Measurements from ENCODE around the gene GABRB1.

Gene GABRB1

DNA sequence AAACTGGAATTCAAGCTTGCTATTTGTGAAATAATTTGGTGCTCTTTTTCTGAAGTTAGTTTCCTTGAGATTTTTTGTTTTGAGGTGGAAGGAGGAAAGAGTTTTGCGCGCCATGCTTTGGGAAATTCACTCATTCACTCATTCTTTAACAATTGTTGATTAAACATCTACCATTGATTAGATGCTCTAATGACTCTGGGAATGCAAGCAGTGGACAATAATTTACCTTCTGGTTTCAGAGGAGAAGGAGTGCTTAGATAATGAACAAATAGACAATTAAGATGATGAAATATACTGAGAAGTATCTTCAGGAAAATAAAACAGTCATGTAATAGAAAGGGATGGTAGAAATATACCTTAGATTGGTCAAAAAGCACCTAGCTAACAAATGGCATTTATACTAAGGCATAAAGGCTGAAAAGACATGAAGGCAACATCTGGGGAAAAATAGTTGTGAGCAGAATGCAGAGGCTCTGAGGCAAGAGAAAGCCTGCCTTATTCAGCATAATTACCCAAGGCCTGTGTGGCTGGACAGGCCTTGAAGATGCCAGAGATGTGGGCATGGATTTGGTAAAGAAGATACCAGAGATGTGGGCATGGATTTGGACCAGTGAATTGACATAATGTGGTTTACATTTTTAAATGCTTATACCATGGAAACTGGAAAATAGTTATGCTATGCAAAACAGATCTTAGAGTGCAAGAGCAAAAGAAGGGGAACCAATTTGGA, 434.9 kb downstream of the GABRB1 start:
- TF ChIP-seq ZNF565 (CRISPR knock-in tag; conservative IDR thresholded peaks at IDR 0.05; ENCODE audit: low read depth) = no peak
- no peak for TF ChIP-seq ISL1 (CRISPR knock-in tag; IDR thresholded peaks at IDR 0.05)
- ATAC-seq = no peak

DNA sequence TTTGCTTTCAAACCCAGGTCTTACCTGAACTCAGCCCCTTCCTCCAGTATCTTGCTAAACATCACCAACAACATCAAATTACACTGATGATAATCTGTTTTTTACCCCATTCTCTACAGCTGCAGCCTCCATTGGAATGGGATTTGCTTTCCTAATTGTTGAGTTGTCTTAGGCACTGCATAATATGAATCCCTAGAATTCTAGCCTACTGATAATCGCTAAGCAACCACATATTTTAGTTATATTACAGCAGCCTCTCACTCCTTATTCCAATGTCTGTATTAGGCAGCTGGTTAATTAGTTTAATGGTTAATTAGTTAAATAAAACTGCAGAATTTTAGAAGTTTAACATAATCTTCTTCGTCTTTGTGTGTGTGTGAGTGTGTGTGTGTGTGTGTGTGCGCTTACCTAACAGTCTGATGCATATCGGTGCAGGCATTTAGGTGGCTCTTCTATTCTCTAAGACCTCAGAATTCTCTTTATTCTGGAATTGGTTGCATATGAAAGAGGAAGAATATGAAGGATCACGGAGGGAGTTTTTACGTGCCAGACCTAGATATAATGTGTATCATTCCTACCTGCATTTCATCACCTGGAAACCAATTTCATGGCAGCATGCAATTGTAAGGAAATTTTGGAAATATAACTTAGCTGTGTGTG, 437.5 kb downstream of the GABRB1 start:
- peak; percentile 46 for TF ChIP-seq ISL1 (CRISPR knock-in tag; IDR thresholded peaks at IDR 0.05)
- TF ChIP-seq, protein P1, sequence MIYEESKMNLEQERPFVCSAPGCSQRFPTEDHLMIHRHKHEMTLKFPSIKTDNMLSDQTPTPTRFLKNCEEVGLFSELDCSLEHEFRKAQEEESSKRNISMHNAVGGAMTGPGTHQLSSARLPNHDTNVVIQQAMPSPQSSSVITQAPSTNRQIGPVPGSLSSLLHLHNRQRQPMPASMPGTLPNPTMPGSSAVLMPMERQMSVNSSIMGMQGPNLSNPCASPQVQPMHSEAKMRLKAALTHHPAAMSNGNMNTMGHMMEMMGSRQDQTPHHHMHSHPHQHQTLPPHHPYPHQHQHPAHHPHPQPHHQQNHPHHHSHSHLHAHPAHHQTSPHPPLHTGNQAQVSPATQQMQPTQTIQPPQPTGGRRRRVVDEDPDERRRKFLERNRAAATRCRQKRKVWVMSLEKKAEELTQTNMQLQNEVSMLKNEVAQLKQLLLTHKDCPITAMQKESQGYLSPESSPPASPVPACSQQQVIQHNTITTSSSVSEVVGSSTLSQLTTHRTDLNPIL (CRISPR knock-in tag; IDR thresholded peaks at IDR 0.05; ENCODE audit: low read depth) = no peak
- ATAC-seq = peak; percentile 69

DNA sequence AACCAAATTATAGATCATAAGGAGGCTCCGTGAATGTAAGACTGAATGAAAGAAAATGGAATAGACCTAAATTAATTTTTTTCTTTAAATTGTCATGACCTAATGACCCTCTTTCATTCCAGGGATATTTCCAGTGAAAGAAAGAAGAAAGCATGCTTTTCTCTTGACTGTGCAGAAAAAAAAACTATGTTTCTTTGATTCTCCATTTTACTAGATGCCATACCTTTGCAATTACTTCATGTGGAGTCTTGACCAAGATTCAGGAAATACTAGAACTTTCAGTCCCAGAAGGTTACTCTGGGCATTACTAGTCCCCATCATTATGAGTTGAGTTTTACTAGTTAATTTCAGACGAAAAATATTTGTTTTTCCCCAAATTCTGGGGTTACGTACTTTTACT, 438.6 kb downstream of the GABRB1 start:
- TF ChIP-seq, protein P2, sequence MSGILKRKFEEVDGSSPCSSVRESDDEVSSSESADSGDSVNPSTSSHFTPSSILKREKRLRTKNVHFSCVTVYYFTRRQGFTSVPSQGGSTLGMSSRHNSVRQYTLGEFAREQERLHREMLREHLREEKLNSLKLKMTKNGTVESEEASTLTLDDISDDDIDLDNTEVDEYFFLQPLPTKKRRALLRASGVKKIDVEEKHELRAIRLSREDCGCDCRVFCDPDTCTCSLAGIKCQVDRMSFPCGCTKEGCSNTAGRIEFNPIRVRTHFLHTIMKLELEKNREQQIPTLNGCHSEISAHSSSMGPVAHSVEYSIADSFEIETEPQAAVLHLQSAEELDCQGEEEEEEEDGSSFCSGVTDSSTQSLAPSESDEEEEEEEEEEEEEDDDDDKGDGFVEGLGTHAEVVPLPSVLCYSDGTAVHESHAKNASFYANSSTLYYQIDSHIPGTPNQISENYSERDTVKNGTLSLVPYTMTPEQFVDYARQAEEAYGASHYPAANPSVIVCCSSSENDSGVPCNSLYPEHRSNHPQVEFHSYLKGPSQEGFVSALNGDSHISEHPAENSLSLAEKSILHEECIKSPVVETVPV (CRISPR knock-in tag; IDR thresholded peaks at IDR 0.05) = no peak
- TF ChIP-seq TOX (CRISPR knock-in tag; IDR thresholded peaks at IDR 0.05; ENCODE audit: borderline replicate concordance) (no peak), ZNF565 (CRISPR knock-in tag; conservative IDR thresholded peaks at IDR 0.05; ENCODE audit: low read depth) (no peak), ARNTL (CRISPR knock-in tag; IDR thresholded peaks at IDR 0.05; ENCODE audit: borderline replicate concordance, low read depth) (no peak), BACH2 (CRISPR knock-in tag; IDR thresholded peaks at IDR 0.05; ENCODE audit: borderline replicate concordance) (no peak), SNAI2 (CRISPR knock-in tag; IDR thresholded peaks at IDR 0.05) (no peak), ZNF70 (CRISPR knock-in tag; IDR thresholded peaks at IDR 0.05) (no peak), ZC3H10 (CRISPR knock-in tag; IDR thresholded peaks at IDR 0.05) (no peak), ZFP3 (CRISPR knock-in tag; IDR thresholded peaks at IDR 0.05) (no peak), ZFP30 (CRISPR knock-in tag; IDR thresholded peaks at IDR 0.05) (no peak), ISL1 (CRISPR knock-in tag; IDR thresholded peaks at IDR 0.05) (no peak), RARB (CRISPR knock-in tag; IDR thresholded peaks at IDR 0.05) (no peak), OSR1 (CRISPR knock-in tag; IDR thresholded peaks at IDR 0.05) (no peak), CSDC2 (CRISPR knock-in tag; IDR thresholded peaks at IDR 0.05) (no peak)
- TF ChIP-seq, protein P1 (CRISPR knock-in tag; IDR thresholded peaks at IDR 0.05; ENCODE audit: low read depth) = no peak
- TF ChIP-seq, protein P3, sequence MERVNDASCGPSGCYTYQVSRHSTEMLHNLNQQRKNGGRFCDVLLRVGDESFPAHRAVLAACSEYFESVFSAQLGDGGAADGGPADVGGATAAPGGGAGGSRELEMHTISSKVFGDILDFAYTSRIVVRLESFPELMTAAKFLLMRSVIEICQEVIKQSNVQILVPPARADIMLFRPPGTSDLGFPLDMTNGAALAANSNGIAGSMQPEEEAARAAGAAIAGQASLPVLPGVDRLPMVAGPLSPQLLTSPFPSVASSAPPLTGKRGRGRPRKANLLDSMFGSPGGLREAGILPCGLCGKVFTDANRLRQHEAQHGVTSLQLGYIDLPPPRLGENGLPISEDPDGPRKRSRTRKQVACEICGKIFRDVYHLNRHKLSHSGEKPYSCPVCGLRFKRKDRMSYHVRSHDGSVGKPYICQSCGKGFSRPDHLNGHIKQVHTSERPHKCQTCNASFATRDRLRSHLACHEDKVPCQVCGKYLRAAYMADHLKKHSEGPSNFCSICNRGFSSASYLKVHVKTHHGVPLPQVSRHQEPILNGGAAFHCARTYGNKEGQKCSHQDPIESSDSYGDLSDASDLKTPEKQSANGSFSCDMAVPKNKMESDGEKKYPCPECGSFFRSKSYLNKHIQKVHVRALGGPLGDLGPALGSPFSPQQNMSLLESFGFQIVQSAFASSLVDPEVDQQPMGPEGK (CRISPR knock-in tag; IDR thresholded peaks at IDR 0.05; ENCODE audit: borderline replicate concordance) = no peak
- peak; percentile 78 for ATAC-seq

DNA sequence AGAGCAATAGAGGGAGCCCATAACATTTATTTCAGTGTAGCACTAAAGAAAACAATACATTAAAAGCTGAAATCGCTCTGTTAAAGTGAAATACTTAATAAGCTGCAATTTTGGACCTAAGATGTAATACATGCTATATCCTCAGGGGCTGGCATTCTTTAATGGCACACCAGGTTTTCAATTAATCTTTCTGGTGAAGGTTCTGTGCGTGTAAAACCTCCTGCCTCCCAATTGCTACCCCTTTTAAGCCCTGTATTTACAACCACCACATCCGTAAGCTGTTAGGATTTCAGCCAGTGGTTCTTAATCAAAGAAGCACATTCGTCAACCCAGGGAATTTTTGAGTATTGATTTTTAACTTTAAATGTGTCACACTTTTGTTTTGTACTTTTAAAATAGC, 439.7 kb downstream of the GABRB1 start:
- TF ChIP-seq TCF4 (CRISPR knock-in tag; IDR thresholded peaks at IDR 0.05; ENCODE audit: borderline replicate concordance) (no peak), TOX (CRISPR knock-in tag; IDR thresholded peaks at IDR 0.05; ENCODE audit: borderline replicate concordance) (no peak), ZFP30 (CRISPR knock-in tag; IDR thresholded peaks at IDR 0.05) (no peak), ESRRG (CRISPR knock-in tag; IDR thresholded peaks at IDR 0.05) (no peak)
- TF ChIP-seq, protein P4, sequence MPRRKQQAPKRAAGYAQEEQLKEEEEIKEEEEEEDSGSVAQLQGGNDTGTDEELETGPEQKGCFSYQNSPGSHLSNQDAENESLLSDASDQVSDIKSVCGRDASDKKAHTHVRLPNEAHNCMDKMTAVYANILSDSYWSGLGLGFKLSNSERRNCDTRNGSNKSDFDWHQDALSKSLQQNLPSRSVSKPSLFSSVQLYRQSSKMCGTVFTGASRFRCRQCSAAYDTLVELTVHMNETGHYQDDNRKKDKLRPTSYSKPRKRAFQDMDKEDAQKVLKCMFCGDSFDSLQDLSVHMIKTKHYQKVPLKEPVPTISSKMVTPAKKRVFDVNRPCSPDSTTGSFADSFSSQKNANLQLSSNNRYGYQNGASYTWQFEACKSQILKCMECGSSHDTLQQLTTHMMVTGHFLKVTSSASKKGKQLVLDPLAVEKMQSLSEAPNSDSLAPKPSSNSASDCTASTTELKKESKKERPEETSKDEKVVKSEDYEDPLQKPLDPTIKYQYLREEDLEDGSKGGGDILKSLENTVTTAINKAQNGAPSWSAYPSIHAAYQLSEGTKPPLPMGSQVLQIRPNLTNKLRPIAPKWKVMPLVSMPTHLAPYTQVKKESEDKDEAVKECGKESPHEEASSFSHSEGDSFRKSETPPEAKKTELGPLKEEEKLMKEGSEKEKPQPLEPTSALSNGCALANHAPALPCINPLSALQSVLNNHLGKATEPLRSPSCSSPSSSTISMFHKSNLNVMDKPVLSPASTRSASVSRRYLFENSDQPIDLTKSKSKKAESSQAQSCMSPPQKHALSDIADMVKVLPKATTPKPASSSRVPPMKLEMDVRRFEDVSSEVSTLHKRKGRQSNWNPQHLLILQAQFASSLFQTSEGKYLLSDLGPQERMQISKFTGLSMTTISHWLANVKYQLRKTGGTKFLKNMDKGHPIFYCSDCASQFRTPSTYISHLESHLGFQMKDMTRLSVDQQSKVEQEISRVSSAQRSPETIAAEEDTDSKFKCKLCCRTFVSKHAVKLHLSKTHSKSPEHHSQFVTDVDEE (CRISPR knock-in tag; IDR thresholded peaks at IDR 0.05) = no peak
- no peak for ATAC-seq

Data from SK-N-SH treated with all-trans-retinoic acid at 6 μM for 48 hours (cell line).